Calu3 (cell line): Measurements from ENCODE around the gene SORL1-AS1.

ENCODE experiments used
- BruUV-seq: library from RNA; stranded (reverse); fragments of 400-500 nt; replicated peaks from 2 replicates; lab custom pipeline; 2021; lab: Mats Ljungman, UMichigan
- CTCF ChIA-PET: fragments of 300-600 bp; sonication (Branson Sonifier 250); formaldehyde crosslinking; loops from one replicate; lab custom pipeline; 2022; ENCODE audit warnings: antibody characterized with exemption; lab: Charles Lee
- DNase-seq: peaks from one replicate; pipeline ENCODE4 v3.0.0; 2022
- H3K27ac Mint-ChIP-seq: one replicate; pipeline ENCODE4 v1.8.0; 2022; ENCODE audit warnings: mixed read lengths; ENCODE audit not compliant: unreplicated experiment
- H3K27me3 Mint-ChIP-seq: one replicate; pipeline ENCODE4 v1.8.0; 2022; ENCODE audit warnings: mixed read lengths; ENCODE audit not compliant: unreplicated experiment
- H3K36me3 Mint-ChIP-seq: one replicate; pipeline ENCODE4 v1.8.0; 2022; ENCODE audit warnings: mild to moderate bottlenecking, moderate library complexity, mixed read lengths; ENCODE audit not compliant: insufficient read depth, unreplicated experiment
- H3K4me1 Mint-ChIP-seq: one replicate; pipeline ENCODE4 v1.8.0; 2022; ENCODE audit warnings: mild to moderate bottlenecking, low read depth, mixed read lengths; ENCODE audit not compliant: unreplicated experiment
- H3K4me3 Mint-ChIP-seq: one replicate; pipeline ENCODE4 v1.8.0; 2022; ENCODE audit warnings: mild to moderate bottlenecking, low read depth, moderate library complexity, mixed read lengths; ENCODE audit not compliant: unreplicated experiment
- H3K9me3 Mint-ChIP-seq: one replicate; pipeline ENCODE4 v1.8.0; 2022; ENCODE audit warnings: low read depth, mixed read lengths; ENCODE audit not compliant: unreplicated experiment
- intact Hi-C: fragments of 100-400 bp; cut with micrococcal nuclease; formaldehyde crosslinking; loops from one replicate; pipeline ENCODE4 v1.10.0; 2022; ENCODE audit not compliant: unreplicated experiment
- TF ChIP-seq, protein P1 (sequence below): fragments of 200-600 bp; IDR thresholded peaks from one replicate; pipeline ENCODE4 v1.8.0; 2022; ENCODE audit warnings: antibody characterized with exemption; ENCODE audit not compliant: unreplicated experiment

The SORL1-AS1 gene

DNA sequence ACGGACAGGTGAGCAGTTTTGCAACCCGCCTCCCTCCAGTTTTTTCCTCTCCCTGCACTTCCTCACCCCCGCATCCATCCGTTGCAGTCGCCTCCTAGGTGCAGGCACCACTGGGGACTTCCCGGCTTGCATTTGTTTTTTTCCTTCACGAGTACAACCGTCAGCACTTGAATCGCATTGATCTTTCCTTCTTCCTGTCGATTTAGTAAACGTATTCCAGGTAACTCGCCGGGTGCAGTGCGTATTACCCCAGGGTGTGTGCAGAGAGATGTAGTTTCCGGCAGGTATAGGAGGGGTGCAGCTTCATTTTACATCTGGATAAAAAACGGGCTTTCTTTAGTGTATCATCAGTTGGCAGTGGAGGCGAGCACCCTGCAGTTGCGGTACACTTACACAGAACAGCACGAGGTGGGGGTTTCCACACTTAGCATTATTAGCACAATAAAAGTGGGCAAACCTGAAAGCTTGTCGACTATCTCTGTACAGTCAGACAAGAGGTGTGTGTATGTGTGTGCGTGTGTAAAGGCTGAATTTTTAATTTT, at the start of gene SORL1-AS1:
TSS of gene SORL1-AS1 (minus strand) at position 359 of the 542 bp plus-strand sequence.
- BruUV-seq, result no TSS peak
- H3K9me3 Mint-ChIP-seq, result no peaks in the 10 kb centered on the region
- CTCF ChIA-PET, result no interaction called here
- intact Hi-C loops, result no loop called here
- H3K27me3 Mint-ChIP-seq, result no peaks in the 10 kb centered on the region
- no peaks in the 10 kb centered on the region for H3K4me1 Mint-ChIP-seq
- DNase-seq, result peak; percentile 13
- peak within 1 kb of the TSS; percentile 69 for H3K4me3 Mint-ChIP-seq
- no peak within 1 kb of the TSS for H3K27ac Mint-ChIP-seq
- H3K36me3 Mint-ChIP-seq, result peaks cover 13% of the 10 kb centered on the region
- TF ChIP-seq, protein P1, sequence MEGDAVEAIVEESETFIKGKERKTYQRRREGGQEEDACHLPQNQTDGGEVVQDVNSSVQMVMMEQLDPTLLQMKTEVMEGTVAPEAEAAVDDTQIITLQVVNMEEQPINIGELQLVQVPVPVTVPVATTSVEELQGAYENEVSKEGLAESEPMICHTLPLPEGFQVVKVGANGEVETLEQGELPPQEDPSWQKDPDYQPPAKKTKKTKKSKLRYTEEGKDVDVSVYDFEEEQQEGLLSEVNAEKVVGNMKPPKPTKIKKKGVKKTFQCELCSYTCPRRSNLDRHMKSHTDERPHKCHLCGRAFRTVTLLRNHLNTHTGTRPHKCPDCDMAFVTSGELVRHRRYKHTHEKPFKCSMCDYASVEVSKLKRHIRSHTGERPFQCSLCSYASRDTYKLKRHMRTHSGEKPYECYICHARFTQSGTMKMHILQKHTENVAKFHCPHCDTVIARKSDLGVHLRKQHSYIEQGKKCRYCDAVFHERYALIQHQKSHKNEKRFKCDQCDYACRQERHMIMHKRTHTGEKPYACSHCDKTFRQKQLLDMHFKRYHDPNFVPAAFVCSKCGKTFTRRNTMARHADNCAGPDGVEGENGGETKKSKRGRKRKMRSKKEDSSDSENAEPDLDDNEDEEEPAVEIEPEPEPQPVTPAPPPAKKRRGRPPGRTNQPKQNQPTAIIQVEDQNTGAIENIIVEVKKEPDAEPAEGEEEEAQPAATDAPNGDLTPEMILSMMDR, result no peak

DNA sequence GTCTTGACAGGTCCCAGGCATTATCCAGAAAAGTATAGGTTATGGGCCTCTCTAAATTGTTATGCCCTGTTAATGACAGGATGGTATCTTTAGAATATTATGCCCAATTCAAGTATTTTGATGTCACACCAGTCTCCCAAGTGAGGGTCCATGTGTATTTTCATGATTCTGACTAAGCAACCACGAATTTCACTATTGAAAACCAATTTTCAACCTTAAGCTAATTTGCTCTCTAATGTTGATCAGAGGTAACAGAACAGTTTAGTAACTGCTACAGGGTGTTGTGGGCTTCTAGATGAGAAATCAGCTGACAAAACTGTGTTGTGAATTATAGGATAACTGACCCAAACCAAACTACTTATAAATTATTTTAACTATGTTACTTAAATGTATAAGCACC, 48.0 kb upstream of the SORL1-AS1 start:
- TF ChIP-seq, protein P1, result no peak
- intact Hi-C loops, result no loop called here
- H3K36me3 Mint-ChIP-seq, result no peaks in the 10 kb centered on the region
- no peaks in the 10 kb centered on the region for H3K4me1 Mint-ChIP-seq
- BruUV-seq, result no TSS peak
- no peaks in the 10 kb centered on the region for H3K9me3 Mint-ChIP-seq
- no peaks in the 10 kb centered on the region for H3K27me3 Mint-ChIP-seq
- DNase-seq, result no peak
- H3K4me3 Mint-ChIP-seq, result no peak overlapping the region
- CTCF ChIA-PET, result no interaction called here
- H3K27ac Mint-ChIP-seq, result no peak overlapping the region

DNA sequence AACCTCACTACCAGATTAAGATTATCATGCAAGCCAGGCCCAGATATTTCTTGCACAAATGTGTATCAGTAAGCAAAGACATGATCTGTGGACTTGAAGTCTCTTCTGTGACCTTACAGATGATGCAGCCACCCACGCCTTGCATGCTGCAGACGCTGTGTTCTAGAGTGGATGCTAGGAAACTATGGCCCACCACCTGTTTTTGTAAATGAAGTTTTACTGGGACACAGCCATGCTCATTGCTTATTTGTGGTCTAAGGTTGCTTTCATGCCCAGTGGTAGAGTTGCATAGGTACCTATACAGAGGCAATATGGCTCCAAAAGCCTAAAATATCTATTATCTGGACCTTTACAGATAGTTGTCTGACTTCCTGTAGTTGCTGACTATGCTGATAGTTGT, 47.5 kb upstream of the SORL1-AS1 start:
- intact Hi-C loops, result no loop called here
- Mint-ChIP-seq H3K9me3 (no peaks in the 10 kb centered on the region), H3K4me3 (no peak overlapping the region), H3K27me3 (no peaks in the 10 kb centered on the region), H3K36me3 (no peaks in the 10 kb centered on the region), H3K4me1 (no peaks in the 10 kb centered on the region), H3K27ac (no peak overlapping the region)
- TF ChIP-seq, protein P1, result no peak
- CTCF ChIA-PET, result no interaction called here
- BruUV-seq, result no TSS peak
- DNase-seq, result no peak

DNA sequence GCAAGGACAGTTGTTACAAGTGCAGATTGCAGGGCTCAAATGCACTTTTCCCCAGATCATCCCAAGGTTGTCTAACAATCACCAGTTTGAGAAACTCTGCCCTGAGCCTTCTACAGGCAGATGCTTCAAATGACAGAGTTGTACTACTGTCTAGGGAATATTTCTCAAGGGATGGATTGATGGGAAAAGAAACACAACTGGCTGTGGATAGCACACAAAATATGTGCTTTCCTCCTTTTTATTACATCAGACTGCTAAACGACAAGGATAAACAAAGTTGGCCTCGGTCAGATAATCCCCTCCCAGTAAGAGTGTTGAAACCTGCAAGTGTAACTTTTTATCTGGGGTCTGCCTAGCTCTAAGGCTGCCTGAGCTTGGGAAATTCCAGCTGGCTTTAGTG, 46.6 kb upstream of the SORL1-AS1 start:
- intact Hi-C loops, result no loop called here
- no peak for DNase-seq
- H3K9me3 Mint-ChIP-seq, result no peaks in the 10 kb centered on the region
- H3K4me1 Mint-ChIP-seq, result no peaks in the 10 kb centered on the region
- BruUV-seq, result no TSS peak
- no peak overlapping the region for H3K27ac Mint-ChIP-seq
- TF ChIP-seq, protein P1, result no peak
- H3K36me3 Mint-ChIP-seq, result no peaks in the 10 kb centered on the region
- CTCF ChIA-PET, result no interaction called here
- no peak overlapping the region for H3K4me3 Mint-ChIP-seq
- H3K27me3 Mint-ChIP-seq, result no peaks in the 10 kb centered on the region
